Endothelial cell of umbilical vein (primary cell): ENCODE data around the gene RAD51B. TPM values are rescaled to one million over a fixed set of nuclear protein-coding genes. Genes with fewer than 3 reads are reported as not detected.

ENCODE experiments used
- BruUV-seq: library from RNA; stranded (reverse); fragments of 400-500 nt; replicated peaks from 2 replicates; lab custom pipeline; 2021; lab: Mats Ljungman, UMichigan
- CTCF ChIA-PET: fragments of 300-600, 350-600 bp; sonication (Branson Sonifier 250); formaldehyde crosslinking; loops from one replicate; lab custom pipeline; 2021; ENCODE audit warnings: antibody characterized with exemption, inconsistent platforms; lab: Charles Lee
- POLR2A ChIA-PET: fragments of 300-600, 350-600 bp; sonication (Branson Sonifier 250); formaldehyde crosslinking; loops from one replicate; lab custom pipeline; 2021; ENCODE audit warnings: antibody characterized with exemption, inconsistent platforms; lab: Charles Lee
- DNase-seq: peaks from one replicate; pipeline ENCODE4 v3.0.0-alpha.2; 2011; ENCODE audit warnings: low read depth, low spot score
- FAIRE-seq: peaks from 2 replicates; lab custom pipeline; 2011; peaks lifted over from hg19 to GRCh38; lab: Jason Lieb, UNC
- H2AFZ ChIP-seq: 2 replicates; pipeline ENCODE4 v1.6.0; 2012; ENCODE audit warnings: low read depth, low read length, control low read depth, inconsistent platforms
- H3K27ac ChIP-seq: 2 replicates; pipeline ENCODE4 v1.5.1; 2011; ENCODE audit warnings: low read depth, mild to moderate bottlenecking, control low read depth, low read length, moderate library complexity; ENCODE audit not compliant: insufficient read depth
- H3K27me3 ChIP-seq, 2 experiments: 2 replicates each; pipeline versions ENCODE4 v1.6.0 to v1.6.1; 2011; ENCODE audit warnings: low read length in 2 of 2, mixed read lengths in 1 of 2; ENCODE audit not compliant: control insufficient read depth in 2 of 2, insufficient read depth in 2 of 2
- H3K36me3 ChIP-seq, 2 experiments: 2 replicates in 1 of 2; 3 replicates in 1 of 2; pipeline ENCODE4 v1.5.1; 2011; ENCODE audit warnings: low read length in 2 of 2, mild to moderate bottlenecking in 1 of 2, moderate library complexity in 1 of 2; ENCODE audit not compliant: control insufficient read depth in 2 of 2, insufficient read depth in 2 of 2; ENCODE audit errors: extremely low read depth in 1 of 2
- H3K4me1 ChIP-seq: 3 replicates; pipeline ENCODE4 v1.5.1; 2011; ENCODE audit warnings: mild to moderate bottlenecking, low read length; ENCODE audit not compliant: control insufficient read depth, insufficient read depth; ENCODE audit errors: extremely low read depth
- H3K4me2 ChIP-seq: 2 replicates; pipeline ENCODE4 v1.6.1; 2011; ENCODE audit warnings: low read length, control low read depth, mixed read lengths; ENCODE audit not compliant: insufficient read depth
- H3K4me3 ChIP-seq, 3 experiments: fragments of 200-600 bp in 1 of 3; sonication (generic), shearing (Covaris generic) in 1 of 3; replicated peaks in 1 of 3; 2 replicates each; pipeline ENCODE4 v1.5.1; 2011 to 2016; ENCODE audit warnings: control low read depth in 3 of 3, low read length in 3 of 3, mild to moderate bottlenecking in 2 of 3, inconsistent platforms in 1 of 3, low read depth in 1 of 3, moderate library complexity in 1 of 3; ENCODE audit not compliant: insufficient read depth in 1 of 3
- H3K79me2 ChIP-seq: 2 replicates; pipeline ENCODE4 v1.6.0; 2012; ENCODE audit warnings: low read length, inconsistent platforms; ENCODE audit not compliant: control insufficient read depth, insufficient read depth
- H3K9ac ChIP-seq: replicated peaks from 2 replicates; pipeline ENCODE3; 2011; ENCODE audit warnings: low read length, control low read depth; ENCODE audit not compliant: insufficient read depth; ENCODE audit errors: extremely low read depth
- H3K9me1 ChIP-seq: replicated peaks from 3 replicates; pipeline ENCODE4 v1.6.0; 2011; ENCODE audit warnings: mild to moderate bottlenecking, low read length; ENCODE audit not compliant: control insufficient read depth, insufficient read depth; ENCODE audit errors: extremely low read depth
- H3K9me3 ChIP-seq: replicated peaks from 2 replicates; pipeline ENCODE4 v1.5.1; 2012; ENCODE audit warnings: low read length, inconsistent platforms; ENCODE audit not compliant: control insufficient read depth, insufficient read depth
- H4K20me1 ChIP-seq: replicated peaks from 2 replicates; pipeline ENCODE3; 2011; ENCODE audit warnings: mild to moderate bottlenecking, low read length; ENCODE audit not compliant: control insufficient read depth, insufficient read depth; ENCODE audit errors: extremely low read depth
- CTCF ChIP-seq, 2 donors: IDR thresholded peaks; 1 replicate in 1 of 2; 2 replicates in 1 of 2; pipeline ENCODE4 v1.5.1; 2011; ENCODE audit warnings: low read length in 2 of 2, mild to moderate bottlenecking in 2 of 2, moderate library complexity in 2 of 2, control low read depth in 1 of 2, inconsistent platforms in 1 of 2, low read depth in 1 of 2; ENCODE audit not compliant: insufficient read depth in 1 of 2; ENCODE audit errors: extremely low read depth in 1 of 2
- EZH2 ChIP-seq: IDR thresholded peaks from 2 replicates; pipeline ENCODE4 v1.6.1; 2012; ENCODE audit warnings: borderline replicate concordance, low read depth, mild to moderate bottlenecking, moderate library complexity, low read length, inconsistent platforms; ENCODE audit not compliant: severe bottlenecking
- FOS ChIP-seq: IDR thresholded peaks from 2 replicates; pipeline ENCODE4 v1.6.1; 2011; ENCODE audit warnings: mild to moderate bottlenecking, low read length, moderate library complexity, borderline replicate concordance; ENCODE audit not compliant: insufficient read depth
- GATA2 ChIP-seq: IDR thresholded peaks from 2 replicates; pipeline ENCODE4 v1.7.0; 2011; ENCODE audit warnings: low read depth, mild to moderate bottlenecking, moderate library complexity, mixed read lengths, low read length; ENCODE audit not compliant: insufficient read length, insufficient read depth
- JUN ChIP-seq: IDR thresholded peaks from 2 replicates; pipeline ENCODE4 v1.6.1; 2011; ENCODE audit warnings: borderline replicate concordance, low read depth; ENCODE audit not compliant: insufficient read length, insufficient read depth
- MAX ChIP-seq: IDR thresholded peaks from 2 replicates; pipeline ENCODE4 v1.6.1; 2011; ENCODE audit not compliant: insufficient read depth, insufficient read length
- MYC ChIP-seq: IDR thresholded peaks from one replicate; pipeline ENCODE4 v1.6.1; 2011; ENCODE audit warnings: mild to moderate bottlenecking, low read depth, low read length
- POLR2A ChIP-seq: IDR thresholded peaks from 2 replicates; pipeline ENCODE4 v1.6.1; 2012; ENCODE audit warnings: low read depth, mild to moderate bottlenecking, control low read depth, low read length
- POLR2AphosphoS5 ChIP-seq: IDR thresholded peaks from 2 replicates; pipeline ENCODE4 v1.6.1; 2012; ENCODE audit warnings: low read depth, mild to moderate bottlenecking, control low read depth, low read length, moderate library complexity; ENCODE audit not compliant: insufficient read depth
- dilution Hi-C: fragments of 300-500 bp; cut with MboI; formaldehyde crosslinking; loops from one replicate; pipeline ENCODE4 v1.15.0; 2019; ENCODE audit warnings: low sequenced_read_pairs; ENCODE audit not compliant: extremely low pct_ligation_motif_present
- intact Hi-C: fragments of 100-400 bp; cut with micrococcal nuclease; formaldehyde crosslinking; loops from one replicate; pipeline ENCODE4 v1.10.0; 2022
- polyA plus RNA-seq, 4 experiments: library from polyadenylated mRNA; depleted of rRNA in 3 of 4; stranded (reverse) in 3 of 4; unstranded in 1 of 4; fragments of >200 nt; gene quantifications; 2 replicates each; pipeline versions ENCODE4 v1.2.1 to v1.2.3, GENCODE V29; 2011 to 2012; ENCODE audit warnings: missing spikeins in 1 of 4
- total RNA-seq: library from RNA; stranded (reverse); gene quantifications from 2 replicates; pipeline ENCODE4 v1.2.3, GENCODE V29; 2021

The RAD51B gene
- total and polyA plus RNA-seq, 2 donors (not counting 3 experiments of a cell fraction or from before 2014, with no cell fraction given): 3.9 to 19.0 TPM

- DNase-seq (no peak), FAIRE-seq (no peak)
- peaks cover 9% of the 10 kb centered on the region for H3K4me1 ChIP-seq
- no peaks in the 10 kb centered on the region for H3K9me3 ChIP-seq
- CTCF ChIA-PET: interaction anchor here (1.0 to 1.5 kb wide), 4 partner anchors 8 to 21 kb away, joined by 3 to 4 read pairs (median 4); no protein-coding TSS in a partner anchor
- H3K9me1 ChIP-seq: no peaks in the 10 kb centered on the region
- POLR2A ChIA-PET: interaction anchor here (0.7 to 1.9 kb wide), 2 partner anchors 10 to 485 kb away, joined by 8 to 11 read pairs; partner anchors contain the start of gene ZFP36L1
- dilution Hi-C loops: no loop called here
- no peaks in the 10 kb centered on the region for H3K27me3 ChIP-seq
- H4K20me1 ChIP-seq: no peaks in the 10 kb centered on the region
- no peak overlapping the region for H3K4me2 ChIP-seq
- intact Hi-C loops: no loop called here
- H3K4me3 ChIP-seq: no peak overlapping the region
- no peaks in the 10 kb centered on the region for H3K36me3 ChIP-seq
- H3K9ac ChIP-seq: no peak overlapping the region
- H3K79me2 ChIP-seq: no peaks in the 10 kb centered on the region
- BruUV-seq: no TSS peak
- no peak overlapping the region for H2AFZ ChIP-seq
- H3K27ac ChIP-seq: no peak overlapping the region
- TF ChIP-seq FOS: no peak
- no peak for TF ChIP-seq CTCF (IDR thresholded peaks at IDR 0.05; ENCODE audit: extremely low read depth in 1 of 2, insufficient read depth in 1 of 2, low read depth in 1 of 2, low read length in 2 of 2)
- no peak for TF ChIP-seq EZH2
- TF ChIP-seq POLR2A: no peak
- TF ChIP-seq GATA2: no peak
- no peak for TF ChIP-seq JUN
- TF ChIP-seq MYC: no peak
- no peak for TF ChIP-seq MAX
- no peak for TF ChIP-seq POLR2AphosphoS5
Observed at GRCh38 chr14:68307790-68308168, 488.2 kb downstream of the RAD51B start.
